Thyroid gland (tissue), 4 donors: ENCODE data around the gene ULBP2.
"Not testable (repeated sequence)": the region's sequence is repeated elsewhere in the genome, so short reads cannot be mapped to it uniquely, and the experiment has no call there.

ENCODE experiments used
- CTCF ChIP-seq, 6 experiments: fragments of 200-600 bp in 3 of 6; fragments of 450-650 bp in 3 of 6; sonication (generic) in 3 of 6; IDR thresholded peaks; one replicate each; pipeline ENCODE4 v1.5.1; 2016 to 2019; ENCODE audit warnings: antibody characterized with exemption in 6 of 6, mild to moderate bottlenecking in 2 of 6, inconsistent platforms in 1 of 6, moderate library complexity in 1 of 6
- POLR2A ChIP-seq, 2 donors: fragments of 450-650 bp; IDR thresholded peaks; one replicate each; pipeline ENCODE4 v1.6.1; 2017; ENCODE audit warnings: antibody characterized with exemption in 2 of 2, mild to moderate bottlenecking in 2 of 2, moderate library complexity in 1 of 2

GRCh38 chr6:149967999-149968398 lies 26.2 kb downstream of the ULBP2 start:
- not testable (repeated sequence) for TF ChIP-seq POLR2A, CTCF (IDR thresholded peaks at IDR 0.05)
